Left forelimb (tissue), 1 donor: ENCODE measurements around the gene GIPR.

Source experiments
- DNase-seq: peaks from one replicate; pipeline ENCODE4 v3.0.0-alpha.2; 2018; ENCODE audit warnings: low spot score

Gene GIPR

DNA sequence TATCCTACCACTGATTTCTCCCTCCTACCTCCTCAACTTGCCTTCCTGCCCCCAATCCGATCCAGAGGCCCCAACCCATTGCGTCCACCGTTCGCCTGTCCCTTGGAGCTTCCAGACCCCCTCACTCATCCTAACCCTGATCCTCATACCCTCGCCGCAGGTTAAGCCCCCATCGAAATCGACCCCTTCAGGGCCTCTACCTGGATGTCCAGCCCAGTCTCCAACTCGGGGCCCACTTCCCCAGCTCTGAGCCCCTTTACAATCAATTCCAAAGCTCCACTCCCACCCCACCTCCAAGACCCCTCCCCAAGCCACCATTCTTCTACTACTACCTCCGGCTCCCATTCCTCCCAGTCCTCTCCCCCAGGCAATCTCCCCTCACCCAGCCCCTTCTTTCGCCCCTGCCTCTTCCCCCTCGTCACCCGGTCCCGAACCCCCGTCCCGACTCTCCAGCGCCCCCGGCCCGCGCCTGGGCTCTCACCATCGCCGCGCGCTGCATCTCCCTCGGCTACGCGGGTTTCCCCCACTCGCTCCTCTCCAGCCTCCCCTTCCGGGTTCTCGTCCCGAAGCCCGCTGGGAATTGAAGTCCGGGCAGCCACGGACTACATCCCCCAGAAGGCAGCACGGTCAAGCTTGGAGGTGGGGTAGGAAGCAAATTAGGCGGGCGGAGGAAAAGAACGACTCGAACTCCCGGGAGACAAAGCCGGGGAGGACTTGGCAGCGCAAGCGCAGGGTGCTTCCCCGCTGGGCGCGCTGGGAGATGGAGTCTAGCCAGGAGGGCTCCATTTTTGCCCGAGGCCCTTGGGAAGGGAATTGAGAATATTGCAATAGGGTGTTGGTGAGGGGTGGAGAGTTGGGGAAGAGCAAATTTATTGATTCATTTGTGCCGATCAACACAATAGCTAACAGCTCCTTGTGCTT, 62.6 kb downstream of the GIPR start, which contains the start of gene FBXO46:
Gene FBXO46, minus strand, starts transcription at position 529 of the 921 bp plus-strand sequence. CDS start 17,401 bp downstream, outside the sequence.
- DNase-seq = peak; percentile 96
